GM19468 (cell line): ENCODE data around the gene COQ6.
"Not testable (repeated sequence)": the region's sequence is repeated elsewhere in the genome, so short reads cannot be mapped to it uniquely, and the experiment has no call there.

Source experiments
- ATAC-seq: cut with Tn5 transposase; IDR thresholded peaks from one replicate; pipeline ENCODE4 v1.9.1; 2021; ENCODE audit warnings: mild to moderate bottlenecking, moderate library complexity, moderate number of reproducible peaks; ENCODE audit not compliant: unreplicated experiment; ENCODE audit errors: extremely low read depth

COQ6 gene

DNA sequence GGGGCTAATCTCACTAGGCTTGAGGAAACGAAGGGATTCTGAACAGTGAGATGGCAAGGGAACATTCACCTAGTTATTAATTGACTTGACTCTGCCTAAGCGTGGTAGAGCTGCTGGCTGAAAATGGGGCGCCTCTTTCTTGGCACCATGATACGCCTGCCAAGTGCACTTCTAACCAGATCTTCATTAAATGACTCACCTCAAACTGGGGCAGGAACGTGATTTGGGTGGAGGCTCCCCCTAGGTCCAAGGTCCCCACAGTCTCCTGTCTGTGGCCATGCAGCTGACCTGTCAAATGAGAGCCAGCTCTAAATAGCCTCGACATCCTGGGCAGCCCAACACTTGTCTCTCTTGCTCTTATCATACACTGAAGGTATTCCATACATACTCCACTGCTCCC lies 26.0 kb downstream of the COQ6 start:
- no peak for ATAC-seq

DNA sequence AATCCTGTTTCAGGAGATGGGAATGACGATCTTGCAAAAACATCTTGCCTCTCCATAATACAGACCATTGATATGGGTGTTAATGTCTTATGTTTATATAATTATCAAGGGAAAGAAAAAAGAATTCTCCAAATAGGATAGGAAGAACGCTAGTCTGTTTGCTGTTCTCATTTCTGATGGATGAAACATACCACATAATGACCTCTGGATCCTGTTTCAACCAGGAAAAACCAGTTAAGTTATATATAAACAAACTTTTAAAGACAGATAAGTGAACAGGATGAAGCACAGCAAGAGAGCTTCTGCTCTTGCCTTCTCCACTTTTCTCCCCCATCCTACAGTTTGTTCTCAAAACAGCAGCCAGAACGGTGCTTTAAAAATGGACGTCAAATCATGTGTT lies 27.8 kb downstream of the COQ6 start:
- no peak for ATAC-seq

GRCh38 chr14:73988065-73988464 lies 38.0 kb downstream of the COQ6 start:
- no peak for ATAC-seq

- not testable (repeated sequence) for ATAC-seq
Observed at GRCh38 chr14:73988656-73989055, 38.6 kb downstream of the COQ6 start.

- no peak for ATAC-seq
Observed at GRCh38 chr14:73991092-73991491, 41.0 kb downstream of the COQ6 start.

- not testable (repeated sequence) for ATAC-seq
Observed at GRCh38 chr14:73994926-73995325, 44.8 kb downstream of the COQ6 start.

DNA sequence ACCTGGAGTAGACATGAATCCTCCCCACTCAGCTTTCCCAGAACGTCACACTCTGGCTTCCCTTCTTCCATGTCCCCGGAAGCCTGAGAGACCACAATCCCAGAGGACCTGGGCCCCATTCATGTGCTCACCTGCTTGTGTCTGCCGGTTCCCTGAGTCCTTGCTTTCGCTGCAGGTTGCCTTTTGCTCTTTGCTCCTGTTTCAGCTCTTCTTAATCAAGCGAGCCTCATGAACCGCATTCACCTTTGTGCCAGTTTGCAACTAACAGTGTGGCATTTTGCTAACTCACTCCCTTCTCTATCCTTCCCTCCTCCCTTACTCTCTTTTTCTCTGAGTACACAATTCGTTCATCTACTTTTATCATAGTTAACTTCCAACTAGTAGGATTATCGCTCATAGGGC lies 45.9 kb downstream of the COQ6 start:
- no peak for ATAC-seq

- ATAC-seq: no peak
Observed at GRCh38 chr14:73996731-73997107, 46.6 kb downstream of the COQ6 start.

- ATAC-seq: no peak
Observed at GRCh38 chr14:73997108-73997943, 47.2 kb downstream of the COQ6 start.

GRCh38 chr14:73997944-73998447 lies 47.9 kb downstream of the COQ6 start:
- ATAC-seq: no peak

DNA sequence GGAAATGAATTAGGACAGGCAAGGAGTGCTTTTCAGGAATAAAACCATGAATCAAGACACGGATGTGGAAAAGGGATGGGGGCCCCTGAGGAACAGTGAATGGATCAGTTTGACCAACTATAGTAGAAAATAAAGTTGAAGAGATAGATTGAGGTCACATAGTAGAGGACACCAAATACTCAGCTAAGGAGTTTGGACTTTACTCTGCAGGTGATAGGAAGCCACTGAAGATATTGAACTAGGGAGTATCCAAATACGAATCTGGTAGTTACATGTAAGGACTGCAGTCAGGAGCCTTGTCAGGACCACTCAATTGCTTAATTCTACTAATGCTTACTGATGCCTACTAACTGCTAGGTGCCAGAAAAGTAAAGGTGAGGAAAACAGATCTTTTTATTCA lies 48.6 kb downstream of the COQ6 start:
- ATAC-seq: no peak

DNA sequence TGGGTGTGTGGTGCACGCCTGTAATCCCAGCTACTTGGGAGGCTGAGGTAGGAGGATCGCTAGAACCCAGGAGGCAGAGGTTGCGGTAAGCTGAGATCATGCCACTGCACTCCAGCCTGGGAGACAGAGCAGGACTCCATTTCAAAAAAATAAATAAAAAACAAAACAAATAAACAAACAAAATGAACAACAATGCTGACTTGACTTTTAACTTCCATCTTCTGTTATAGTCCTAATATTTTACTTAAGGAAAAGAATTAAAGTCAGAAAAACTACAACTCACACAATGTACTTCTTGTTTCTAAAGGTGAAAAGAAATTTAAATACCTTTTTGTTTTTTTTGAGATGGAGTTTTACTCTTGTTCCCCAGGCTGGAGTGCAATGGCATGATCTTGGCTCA lies 55.6 kb downstream of the COQ6 start:
- ATAC-seq: not testable (repeated sequence)

GRCh38 chr14:74008843-74009499 lies 58.9 kb downstream of the COQ6 start:
- ATAC-seq: no peak
